ENCODE results near the gene GAS6.
"Not testable (repeated sequence)": the region's sequence is repeated elsewhere in the genome, so short reads cannot be mapped to it uniquely, and the experiment has no call there.

Gene GAS6

DNA sequence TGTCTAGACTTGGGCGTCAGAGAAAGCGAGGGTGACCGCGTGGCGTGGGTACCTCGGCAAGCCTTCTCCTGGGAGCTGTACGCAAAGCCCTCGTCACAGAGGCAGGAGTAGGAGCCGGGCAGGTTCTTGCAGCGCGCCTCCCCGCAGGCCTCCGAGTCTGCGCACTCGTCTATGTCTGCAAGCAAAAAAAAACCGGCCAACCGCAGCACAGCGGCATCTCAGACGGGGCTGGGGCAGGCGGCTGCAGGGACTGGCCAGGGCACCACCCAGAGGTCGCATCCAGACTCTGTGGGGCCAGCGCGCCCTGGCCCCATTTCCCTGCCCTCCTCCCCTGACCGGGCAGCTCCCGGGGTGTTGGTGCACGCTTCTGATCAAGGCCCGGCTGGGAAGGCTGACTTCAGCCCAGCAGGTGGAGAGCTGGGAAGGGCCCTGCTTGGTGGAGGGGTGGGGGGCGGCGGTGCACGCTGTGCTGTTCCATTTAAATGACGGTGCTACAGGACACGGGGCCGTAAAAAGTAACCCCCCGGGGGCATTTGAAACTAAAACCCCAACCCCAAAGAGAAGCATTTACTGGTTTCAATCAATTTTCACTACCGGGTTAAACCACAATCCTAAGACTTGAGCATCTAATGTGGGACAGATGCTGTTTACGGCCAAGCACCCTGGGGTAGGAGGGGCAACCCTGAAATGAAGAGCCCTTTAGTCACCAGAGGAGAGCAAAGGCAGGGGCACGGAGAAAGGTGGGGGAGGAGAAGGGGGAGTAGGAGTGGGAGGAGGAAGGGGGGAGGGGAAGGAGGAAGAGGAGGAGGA lies 28.2 kb downstream of the GAS6 start:
- DNase-seq, result no peak

DNA sequence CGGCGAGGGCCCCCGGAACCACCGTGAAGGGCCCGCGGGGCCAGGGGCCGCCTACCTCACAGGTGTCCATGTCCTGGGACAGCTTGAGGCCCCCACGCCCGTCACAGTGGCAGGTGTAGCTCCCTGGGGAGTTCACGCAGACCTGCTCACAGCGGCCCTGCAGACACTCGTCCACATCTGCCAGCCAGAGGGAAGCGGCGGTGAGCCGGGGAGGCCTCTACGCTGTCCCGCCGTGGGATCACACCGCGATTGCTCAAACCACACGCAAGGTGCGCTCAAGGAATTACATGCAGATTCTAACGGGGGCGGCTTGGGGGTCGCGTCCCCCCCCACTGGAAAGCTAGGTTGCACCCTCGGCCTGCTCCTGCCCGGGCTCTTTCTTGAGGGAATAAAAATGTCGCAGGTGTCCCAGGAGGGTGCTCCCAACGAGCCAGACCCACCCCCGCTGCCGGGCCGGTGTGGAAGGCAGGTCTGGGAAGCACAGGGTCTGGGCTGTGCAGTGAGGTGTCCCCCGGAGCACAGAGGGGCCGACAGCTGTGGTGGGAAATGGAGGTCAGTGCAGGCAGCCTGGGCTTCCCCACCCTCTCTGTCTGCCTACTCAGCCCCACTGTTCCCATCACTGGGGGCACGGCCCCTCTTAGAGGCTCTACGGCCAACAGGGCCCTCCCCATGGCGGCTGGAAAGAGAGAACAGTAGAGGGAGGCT lies 29.2 kb downstream of the GAS6 start:
- no peak for DNase-seq

DNA sequence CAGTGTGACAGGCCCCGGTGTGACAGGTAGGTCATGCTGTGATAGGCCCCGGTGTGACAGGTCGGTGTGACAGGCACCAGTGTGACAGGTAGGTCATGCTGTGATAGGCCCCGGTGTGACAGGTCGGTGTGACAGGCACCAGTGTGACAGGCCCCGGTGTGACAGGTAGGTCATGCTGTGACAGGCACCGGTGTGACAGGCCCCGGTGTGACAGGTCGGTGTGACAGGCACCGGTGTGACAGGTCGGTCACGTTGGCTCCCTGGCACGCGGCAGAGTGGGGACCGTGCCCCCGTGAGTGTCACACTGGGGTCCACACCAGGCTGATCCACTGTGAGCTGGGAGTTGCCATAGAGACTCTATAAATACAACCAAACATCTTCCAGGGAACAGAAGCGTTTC lies 29.9 kb downstream of the GAS6 start:
- DNase-seq, result not testable (repeated sequence)

DNA sequence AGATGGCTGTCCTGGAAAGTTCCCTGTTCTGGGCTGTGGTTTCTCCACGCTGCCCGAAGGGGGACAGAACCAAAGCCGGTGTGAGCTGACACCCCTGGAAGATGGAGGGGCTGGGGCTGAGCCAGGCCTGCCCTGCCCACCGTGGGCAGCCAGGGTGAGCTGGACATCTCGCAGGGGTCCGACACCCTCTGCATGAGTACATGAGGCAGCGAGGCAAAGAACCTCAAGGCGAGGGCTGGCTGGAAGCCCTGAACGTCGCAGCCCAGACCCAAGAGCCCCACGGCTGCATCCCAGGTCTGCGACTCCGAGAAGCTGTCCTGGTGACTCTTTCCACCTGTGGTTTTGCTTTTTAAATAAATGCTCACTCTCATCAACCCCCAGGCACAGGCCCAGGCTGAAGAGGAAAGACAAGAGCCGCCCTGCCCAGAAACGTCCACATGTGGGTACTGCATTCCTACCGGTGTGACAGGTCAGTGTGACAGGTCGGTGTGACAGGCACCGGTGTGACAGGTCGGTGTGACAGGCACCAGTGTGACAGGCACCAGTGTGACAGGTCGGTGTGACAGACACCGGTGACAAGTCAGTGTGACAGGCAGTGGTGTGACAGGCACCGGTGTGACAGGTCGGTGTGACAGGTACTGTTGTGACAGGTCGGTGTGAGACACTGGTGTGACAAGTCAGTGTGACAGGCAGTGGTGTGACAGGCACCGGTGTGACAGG lies 30.6 kb downstream of the GAS6 start:
- DNase-seq, result no peak

DNA sequence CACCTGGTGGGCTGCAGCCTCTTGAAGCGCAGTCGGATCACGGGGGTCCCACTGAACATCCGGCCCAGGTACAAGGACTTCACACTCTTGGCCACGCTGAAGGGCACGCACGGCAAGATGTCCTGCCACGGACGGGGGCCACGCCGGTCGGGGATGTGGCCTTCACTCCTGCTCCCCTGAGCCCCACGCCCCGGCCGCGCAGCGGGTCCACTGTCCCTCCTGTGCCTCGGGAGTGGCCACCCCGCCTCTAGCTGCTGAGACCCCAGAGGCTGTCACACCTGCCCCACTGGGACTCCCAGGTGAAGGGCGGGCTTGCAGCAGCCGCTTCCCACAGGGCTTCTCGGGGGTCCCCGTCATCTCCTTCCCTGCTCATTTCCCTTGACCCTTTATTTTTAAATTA lies 31.2 kb downstream of the GAS6 start:
- DNase-seq, result no peak

DNA sequence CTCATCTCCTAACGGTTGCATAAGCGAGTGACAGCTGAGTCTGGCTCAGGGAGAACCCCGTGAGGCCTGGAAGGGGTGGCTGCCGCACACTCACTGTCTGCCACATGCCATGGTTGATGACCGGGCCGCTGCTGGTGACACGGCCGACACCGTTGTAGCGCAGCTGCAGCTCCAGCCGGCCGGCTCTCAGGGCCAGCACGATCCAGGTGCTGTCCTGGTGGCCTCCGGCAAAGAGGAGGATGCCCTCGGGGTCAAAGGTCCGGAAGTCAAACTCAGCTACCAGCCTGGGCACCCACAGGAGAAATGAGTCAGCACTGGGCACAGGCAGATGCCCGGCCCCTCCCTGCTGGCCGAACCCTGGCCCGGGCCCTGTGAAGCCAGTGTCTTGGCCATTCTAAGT lies 31.7 kb downstream of the GAS6 start:
- no peak for DNase-seq

DNA sequence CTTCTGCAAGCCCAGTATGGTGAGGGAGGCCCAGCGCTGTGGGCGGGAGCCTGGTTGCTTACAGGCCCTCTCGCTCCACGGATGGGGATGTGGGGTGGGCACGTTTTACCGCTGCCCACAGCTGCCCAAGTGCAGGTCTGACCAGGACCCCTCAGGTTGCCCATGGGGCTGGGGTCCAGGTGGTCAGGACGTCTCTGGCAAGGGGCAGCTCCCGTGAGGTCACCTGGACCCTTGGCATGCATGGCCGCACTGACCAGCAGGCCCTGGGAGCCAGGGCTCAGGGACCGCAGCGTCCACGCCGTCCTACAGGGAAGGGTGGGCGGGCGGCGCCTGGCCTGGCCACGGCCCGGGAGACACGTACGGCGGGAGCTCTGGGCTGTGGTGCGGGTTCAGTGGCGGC lies 32.8 kb downstream of the GAS6 start:
- no peak for DNase-seq

DNA sequence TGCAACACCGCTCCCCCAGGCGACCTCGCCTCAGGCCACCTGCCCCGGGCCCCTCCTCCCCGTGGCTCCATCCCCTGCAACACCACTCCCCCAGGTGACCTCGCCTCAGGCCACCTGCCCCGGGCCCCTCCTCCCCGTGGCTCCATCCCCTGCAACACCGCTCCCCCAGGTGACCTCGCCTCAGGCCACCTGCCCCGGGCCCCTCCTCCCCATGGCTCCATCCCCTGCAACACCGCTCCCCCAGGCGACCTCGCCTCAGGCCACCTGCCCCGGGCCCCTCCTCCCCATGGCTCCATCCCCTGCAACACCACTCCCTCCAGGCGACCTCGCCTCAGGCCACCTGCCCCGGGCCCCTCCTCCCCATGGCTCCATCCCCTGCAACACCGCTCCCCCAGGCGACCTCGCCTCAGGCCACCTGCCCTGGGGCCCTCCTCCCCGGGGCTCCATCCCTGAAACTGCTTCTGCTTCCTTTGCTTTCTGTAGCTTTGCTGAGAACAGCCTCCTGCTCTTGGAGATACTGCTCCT lies 33.4 kb downstream of the GAS6 start:
- DNase-seq, result not testable (repeated sequence)

DNA sequence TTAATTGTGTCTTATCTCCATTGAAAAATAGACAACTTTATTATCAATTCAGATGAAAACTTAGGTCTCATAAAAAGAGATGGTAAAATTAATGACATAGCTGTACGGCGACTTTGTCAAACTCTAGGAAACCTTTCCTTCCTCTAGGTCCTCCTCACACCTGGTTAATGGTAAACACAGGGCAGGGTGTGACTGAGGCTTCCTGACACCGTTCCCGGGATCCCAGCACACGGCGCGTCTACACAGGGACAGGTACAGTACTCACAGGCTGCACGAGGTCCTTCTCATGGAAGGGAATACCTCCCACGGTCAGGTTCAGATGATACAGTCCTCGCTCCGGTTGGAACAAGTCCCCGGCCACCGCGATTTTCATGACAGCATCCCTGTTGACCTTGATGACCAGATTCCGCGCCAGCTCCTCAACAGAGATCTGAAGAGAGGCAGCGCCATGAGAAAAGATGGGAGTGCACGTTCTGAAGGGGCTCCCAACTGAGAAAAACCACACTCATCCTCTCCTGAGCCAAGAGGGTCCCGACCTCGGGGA lies 35.5 kb downstream of the GAS6 start:
- no peak for DNase-seq

DNA sequence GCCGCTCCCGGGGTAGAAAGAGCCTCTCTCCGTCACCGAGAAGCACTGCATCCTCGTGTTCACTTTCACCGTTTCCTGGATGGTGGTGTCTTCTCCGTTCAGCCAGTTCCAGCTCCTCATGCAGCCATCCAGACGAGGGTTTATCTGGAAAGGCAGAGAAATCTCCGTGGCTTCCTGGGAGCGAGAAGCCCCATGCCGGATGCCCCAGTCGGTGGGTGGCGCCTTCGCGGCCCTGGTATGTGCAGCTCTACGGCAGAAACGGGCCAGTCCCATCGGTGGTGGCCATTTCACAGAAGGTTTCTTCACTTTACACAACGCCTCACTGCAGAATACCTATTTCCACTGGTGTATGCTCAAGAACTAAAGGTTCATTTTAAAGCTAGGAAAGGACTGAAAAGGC lies 36.9 kb downstream of the GAS6 start:
- DNase-seq, result no peak

DNA sequence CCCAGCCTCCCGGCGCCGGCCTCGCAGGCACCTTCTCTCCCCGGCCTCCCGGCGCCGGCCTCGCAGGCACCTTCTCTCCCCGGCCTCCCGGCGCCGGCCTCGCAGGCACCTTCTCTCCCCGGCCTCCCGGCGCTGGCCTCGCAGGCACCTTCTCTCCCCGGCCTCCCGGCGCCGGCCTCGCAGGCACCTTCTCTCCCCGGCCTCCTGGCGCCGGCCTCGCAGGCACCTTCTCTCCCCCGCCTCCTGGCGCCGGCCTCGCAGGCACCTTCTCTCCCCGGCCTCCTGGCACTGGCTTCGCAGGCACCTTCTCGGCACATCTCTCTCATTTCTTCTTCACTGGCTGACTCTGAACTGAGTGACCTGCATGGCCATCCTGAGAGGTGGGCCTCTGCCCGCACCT lies 37.4 kb downstream of the GAS6 start:
- not testable (repeated sequence) for DNase-seq

DNA sequence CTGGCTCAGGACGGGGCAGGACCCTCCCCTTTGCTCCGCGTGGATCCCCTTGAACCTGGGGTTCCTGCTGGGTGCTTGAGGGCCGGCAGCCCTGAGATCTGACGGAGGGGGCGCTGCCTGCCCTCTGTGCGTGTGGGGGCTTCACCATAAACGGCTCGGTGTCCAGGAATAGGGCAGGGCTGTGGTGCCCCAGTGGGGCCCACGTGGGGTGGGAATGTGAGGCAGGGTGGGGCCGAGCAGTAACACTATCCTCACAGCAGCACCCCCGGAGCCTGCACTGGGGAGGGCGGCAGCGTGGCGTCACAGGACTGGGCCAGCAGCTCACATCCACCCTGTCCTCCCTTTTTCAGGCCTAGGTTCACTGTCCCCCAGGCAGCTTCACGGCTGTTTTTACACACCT lies 38.0 kb downstream of the GAS6 start:
- no peak for DNase-seq

DNA sequence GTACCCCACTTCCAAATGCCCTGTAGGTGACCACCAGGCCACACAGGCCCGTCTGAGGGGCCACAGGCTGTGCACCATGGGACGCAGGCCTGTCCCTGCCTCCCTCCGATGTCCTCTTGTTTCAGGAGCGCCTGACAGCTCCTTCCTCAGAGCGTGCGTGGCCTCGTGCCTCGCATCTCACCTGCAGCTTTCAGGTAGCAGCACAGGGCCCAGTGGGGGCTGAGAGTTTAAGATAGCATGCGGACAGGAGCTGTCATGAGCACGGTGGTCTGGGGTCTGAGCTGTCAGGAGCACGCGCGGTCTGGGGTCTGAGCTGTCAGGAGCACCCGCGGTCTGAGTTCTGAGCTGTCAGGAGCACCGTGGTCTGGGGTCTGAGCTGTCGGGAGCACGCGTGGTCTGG lies 40.1 kb downstream of the GAS6 start:
- no peak for DNase-seq

DNA sequence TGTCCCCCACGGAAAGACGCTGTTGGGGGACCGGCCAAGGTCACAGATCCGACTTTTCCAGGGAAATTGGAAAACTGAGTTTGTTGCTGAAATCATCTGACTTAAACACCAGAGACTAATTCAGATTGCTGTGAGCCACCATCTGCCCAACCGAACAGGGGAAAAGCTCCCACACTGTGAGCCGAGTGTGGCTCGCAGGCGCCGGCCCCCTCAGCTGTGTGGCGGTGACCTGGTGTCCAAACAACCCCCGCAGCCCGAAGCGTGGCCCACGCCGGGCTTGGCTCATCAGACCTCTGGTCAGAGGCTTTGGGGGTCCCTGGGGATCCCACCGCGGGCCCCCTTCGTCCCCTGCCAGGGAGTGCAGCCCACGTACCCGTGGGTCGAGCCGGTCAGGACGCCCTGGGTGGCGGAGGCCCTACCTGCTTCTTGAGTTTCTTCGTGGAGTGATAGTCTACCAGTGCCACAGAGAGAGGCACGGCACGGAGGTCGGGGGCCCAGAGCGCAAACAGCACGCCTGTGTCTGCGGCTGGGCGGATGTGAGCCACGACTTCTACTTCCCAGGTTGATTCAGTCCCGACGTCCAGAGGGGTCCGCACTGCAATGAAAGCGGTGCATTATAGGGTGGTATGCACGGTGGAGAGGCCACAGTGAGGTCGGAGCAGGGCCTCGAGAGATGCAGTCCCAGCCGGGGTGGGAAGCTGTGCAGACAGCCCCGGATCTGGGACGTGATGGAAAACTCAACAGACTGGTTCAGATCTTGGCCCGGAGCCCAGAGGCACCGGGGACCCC lies 40.7 kb downstream of the GAS6 start:
- DNase-seq, result no peak

DNA sequence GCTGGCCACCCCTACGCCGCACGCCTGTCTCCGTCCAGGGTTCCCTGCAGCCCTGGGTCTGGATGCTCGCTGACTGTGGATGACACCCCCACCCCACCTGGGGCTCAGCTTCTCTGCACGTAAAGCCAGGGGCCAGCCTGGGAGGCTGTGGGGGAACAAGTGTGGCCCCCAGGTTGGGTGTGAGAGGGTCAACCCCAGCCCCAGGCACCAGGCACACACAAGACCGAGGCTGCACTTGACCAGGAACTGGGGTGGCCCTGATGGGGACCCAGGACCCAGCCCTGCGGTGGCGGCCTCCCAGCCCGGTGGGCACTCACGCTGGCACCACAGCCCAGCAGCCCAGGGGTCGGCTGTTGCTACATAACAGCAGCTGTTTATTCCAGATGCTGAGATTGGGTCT lies 41.6 kb downstream of the GAS6 start:
- DNase-seq, result no peak

DNA sequence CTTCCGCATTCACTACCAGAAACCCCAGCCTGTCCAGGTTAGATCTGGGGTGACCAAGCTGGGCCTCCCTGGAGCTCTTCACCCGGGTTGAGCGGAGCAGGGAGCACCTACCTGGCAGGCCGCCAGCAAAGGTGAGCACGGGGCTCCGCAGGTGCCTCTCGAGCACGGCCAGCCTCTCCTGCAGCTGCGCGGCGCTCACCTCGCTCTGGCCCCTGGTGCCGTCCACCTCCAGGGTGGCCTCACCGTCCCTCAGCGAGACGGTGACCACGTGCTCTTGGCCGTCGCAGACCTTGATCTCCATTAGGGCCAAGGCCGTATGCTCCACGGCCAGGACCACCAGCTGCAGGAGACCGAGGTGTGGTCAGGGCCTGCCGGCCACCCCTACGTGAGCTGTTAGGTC lies 42.0 kb downstream of the GAS6 start:
- DNase-seq, result no peak

DNA sequence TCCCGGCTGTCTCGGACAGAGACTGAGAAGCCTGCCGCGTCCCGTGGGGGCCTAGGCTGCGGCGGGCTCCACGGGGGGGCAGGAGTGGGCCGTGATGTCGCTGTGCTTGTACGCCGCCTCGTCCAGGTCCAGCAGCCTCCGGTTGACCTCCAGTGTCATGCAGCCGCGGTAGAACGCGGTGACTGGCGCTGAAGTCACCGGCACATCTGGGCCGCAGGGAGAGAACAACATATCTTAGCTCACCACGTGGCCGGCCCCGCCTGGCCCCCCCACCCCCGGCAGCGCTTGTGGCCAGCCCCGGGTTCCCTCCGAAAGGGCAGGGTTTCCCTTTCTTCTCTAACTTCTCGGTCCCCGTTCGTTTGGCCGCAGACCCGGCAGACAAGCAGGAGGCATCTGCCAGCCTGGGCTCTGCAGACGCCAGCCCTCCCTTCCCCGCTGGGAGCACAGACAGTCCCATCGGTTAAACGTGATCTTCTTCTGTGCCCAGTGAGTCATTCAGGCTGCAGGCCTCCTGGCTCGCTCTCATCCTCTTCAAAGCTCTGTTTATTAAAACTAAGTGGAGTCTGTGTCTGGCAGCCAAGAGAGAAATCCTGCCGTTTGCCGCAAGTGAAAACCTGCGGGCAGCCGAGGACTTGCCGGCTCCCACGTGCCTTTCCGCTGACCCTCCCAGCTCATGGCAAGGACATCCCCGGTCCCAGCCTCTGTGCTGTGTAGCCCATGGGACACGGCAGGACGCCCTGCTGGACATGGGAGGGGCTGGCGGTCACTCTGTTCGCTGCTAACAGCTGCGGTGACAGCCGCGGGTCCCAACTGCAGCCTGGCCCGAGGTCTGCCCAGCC lies 42.8 kb downstream of the GAS6 start:
- peak; percentile 80 for DNase-seq

DNA sequence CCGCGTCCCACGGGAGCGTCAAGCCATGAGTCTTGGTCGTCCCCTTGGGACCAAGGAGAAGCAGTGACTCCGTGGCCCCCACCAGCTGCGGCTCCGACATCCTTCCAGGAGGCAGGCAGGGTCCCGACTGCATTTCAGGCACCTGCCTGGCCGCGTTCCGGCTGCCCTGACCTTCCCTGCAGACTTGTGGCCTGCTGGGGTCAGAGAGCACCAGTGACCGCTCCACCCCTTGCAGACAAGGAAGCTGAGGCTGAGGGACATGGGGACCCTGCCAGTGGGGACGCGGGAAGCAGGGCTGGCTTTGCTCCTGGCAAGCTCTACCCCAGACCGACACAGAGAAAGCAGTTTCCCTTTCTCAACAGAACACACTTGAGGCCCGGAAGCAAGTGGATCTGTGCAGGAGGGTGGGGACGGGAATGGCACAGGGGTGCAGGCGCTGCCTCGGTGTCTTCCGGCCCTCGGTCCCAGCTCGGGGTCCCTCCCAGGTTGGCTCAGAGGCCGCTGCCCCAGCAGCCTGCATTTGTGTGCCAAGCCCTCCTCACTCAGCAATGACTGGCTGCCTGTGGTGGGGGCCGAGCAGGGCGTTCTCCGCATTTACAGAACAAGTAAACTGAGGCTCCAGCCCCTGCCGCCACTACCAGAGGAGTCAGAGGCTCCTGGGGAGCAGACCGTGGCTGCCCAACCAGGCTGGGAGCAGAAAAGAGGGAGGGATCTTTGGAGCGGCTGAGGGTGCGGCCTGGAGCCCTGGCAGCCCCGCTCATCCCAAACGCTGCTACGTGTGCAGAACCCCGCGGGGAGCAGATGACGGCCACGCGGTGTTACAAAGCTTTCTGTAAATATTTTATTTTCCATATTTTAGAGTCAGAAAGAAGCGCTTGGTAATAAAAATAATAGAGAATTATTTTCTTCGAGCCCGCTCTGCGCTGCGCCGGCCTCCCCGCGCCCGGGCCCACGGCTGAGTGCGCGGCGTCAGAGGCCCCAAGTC lies 43.9 kb downstream of the GAS6 start:
- DNase-seq, result no peak

DNA sequence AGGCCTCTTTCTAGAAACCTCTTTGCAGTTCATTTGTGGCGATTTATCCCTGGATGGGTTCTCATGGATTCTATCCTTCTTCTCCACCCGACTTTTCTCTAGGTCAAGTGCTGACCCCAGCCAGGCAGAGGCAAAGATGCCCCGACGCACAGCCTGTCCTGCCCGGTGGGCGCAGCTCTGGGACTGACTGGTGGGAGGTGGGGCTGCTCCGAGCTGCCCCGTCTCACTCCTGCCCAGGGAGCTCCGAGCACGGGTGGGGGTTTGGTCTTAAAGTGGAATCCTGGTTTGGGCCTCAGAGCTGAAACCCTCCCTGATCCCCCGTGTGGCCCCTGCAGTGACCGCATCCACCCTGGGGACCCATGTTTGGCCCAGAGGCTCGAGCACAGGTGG lies 44.5 kb downstream of the GAS6 start:
- no peak for DNase-seq

DNA sequence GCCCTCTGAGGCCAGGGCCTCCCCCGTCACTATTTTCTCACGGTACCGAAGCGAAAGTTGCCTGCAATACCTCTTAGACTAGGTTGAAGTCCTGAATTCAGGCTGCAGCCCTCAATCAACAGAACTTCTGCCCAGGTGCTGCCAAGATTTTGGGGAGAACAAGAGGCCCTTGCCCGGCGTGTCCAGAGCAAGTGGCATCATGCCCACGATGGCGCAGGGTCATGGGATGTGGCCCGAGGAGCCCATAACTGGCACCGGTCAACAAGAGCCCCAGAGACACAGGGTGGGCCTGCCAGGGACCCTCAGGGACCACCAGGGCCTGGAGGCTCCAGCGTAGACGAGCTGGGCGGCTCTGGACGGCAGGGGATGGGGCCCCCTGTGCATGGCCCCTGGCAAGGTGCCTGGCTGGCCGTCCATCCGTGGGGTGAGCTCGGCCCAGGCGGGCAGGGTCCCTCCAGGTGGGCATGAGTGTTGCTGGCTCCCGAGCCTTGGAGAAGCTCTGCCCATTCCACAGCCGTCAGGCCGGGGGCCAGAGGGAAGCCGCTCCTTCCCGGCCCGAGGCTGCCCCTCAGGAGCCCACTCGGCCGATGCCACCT lies 45.1 kb downstream of the GAS6 start:
- no peak for DNase-seq
